HG03097 (cell line): Measurements from ENCODE around the gene SMIM14.
"Not testable (repeated sequence)": the region's sequence is repeated elsewhere in the genome, so short reads cannot be mapped to it uniquely, and the experiment has no call there.

ENCODE experiments used
- ATAC-seq: cut with Tn5 transposase; IDR thresholded peaks from one replicate; pipeline ENCODE4 v1.9.1; 2021; ENCODE audit not compliant: unreplicated experiment, low FRiP score

Gene SMIM14

DNA sequence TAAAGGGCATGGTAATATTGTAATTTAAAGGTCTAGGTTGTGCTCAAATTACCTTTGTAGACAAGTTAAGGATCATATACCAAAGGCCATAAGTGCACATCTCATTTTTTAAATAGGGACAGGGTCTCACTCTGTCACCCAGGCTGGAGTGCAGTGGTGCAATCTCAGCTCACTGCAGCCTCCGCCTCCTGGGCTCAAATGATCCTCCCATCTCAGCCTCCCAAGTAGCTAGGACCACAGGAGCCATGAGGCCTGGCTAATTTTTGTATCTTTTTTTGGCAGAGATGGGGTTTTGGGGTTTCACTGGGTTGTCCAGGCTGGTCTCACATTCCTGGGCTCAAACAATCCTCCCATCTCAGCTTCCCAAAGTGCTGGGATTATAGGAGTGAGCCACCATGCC, 124.4 kb downstream of the SMIM14 start:
- ATAC-seq, result not testable (repeated sequence)

DNA sequence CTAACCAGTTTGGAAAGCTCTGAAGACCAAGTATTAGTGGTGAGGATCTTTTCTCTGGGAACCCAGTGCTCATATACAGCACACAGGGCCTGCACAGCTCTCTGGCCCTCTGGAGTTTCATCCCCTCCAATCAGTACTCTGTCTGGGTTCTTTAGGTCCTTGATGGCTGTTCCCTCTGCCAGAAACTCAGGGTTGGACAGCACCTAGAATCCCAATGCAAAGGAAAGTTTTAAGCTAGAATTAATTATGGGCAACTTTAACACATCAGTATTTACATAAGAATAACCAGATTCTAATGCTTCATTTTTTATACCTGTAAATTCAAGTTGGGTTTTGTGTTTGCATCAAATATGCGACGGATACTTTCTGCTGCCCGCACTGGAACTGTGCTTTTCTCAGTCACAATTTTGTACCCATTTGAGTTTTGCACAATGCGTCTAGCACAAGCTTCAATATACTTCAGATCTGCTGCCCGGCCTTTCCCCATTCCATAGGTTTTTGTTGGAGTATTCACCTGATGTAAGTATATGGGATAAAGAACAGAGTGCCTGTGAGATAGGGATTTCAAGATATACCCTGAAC, 128.2 kb downstream of the SMIM14 start:
- ATAC-seq, result no peak

DNA sequence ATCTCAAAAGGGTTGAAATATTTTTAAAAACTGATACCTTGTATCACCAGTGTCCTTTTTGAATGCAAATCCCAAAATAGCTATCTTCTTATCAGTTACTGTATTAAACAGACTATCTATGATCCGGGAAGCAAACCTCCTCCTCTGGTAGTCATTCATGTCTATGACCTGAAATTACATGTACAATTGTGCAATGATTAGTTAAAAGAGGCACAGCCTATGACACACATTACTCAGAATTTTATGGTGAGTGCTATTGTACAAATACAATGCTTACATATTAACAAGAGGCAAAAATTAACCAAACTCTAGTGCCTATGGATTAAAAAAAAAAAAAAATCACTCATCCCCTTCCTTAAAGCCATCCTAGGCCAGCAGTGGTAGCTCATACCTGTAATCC, 133.1 kb downstream of the SMIM14 start:
- ATAC-seq, result no peak

DNA sequence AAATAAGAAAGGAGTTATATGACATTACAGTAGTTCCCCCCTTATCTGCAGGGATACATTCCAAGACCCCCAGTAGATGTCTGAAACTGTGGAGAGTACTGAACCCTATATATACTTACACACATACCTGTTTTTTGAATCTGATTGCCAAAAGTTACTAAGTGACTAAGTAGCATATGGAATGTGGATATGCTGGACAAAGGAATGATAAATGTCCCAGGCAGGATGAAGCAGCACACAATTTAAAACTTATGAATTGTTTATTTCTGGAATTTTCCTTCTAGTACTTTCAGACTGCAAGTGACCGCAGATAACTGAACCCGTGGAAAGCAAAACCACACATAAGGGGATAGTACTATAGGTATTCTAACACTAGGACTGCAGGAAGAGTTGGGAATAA, 134.1 kb downstream of the SMIM14 start:
- no peak for ATAC-seq

DNA sequence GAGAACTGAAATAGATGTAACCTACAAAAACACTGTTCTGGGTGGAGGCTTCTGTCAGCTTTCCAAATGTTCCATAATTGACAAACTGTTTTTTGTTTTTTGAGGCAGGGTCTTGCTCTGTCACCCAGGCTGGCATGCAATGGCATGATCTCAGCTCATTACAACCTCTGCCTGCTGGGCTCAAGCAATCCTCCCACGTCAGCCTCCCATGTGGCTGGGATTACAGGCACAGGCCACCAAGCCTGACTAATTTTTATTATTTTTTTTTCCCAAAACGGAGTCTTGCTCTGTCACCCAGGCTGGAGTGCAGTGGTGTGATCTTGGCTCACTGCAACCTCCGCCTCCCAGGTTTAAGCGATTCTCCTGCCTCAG, 136.0 kb downstream of the SMIM14 start:
- not testable (repeated sequence) for ATAC-seq

DNA sequence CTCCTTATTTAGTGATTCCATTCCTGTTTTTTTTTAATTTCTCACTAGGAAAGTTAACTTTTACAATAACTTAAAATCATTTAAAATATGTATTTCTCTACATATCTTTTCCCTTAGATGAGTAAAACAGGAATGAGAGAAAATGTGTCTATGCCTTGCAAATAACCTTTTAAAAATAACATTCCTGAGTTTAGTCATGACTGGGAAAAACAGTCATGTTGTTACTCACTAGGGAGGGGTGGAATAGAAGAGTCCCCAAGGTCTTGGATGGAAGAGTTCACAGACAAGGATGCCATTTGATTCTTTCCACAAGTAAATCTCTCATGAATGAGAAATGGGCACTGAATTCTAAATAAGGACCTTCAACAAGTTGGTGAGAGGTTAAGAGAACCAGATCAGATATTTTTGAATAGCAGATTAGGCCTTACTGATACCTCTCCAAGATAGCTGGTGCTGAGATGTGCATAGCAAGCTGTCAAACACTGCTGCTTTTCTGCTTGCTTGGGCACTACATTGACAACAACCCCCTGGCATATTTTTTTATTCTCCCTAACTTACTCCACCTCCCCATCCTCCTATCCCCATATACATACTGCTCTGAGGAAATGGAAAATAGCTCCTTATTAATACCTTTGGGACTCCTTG, 136.5 kb downstream of the SMIM14 start:
- no peak for ATAC-seq

DNA sequence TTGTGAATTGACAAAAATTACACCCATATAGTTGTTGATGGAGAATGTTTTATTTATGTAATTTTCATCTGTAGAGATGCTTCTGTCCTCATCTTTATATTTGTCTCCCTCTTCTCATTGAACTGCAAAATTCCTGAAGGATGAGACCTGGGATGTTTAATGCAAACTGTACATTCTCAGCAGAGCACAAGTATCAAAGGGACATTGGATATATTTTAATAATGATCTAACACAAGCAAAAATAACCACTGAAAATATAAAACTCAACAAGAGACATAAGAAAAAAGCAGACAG, 140.0 kb downstream of the SMIM14 start:
- ATAC-seq, result no peak

DNA sequence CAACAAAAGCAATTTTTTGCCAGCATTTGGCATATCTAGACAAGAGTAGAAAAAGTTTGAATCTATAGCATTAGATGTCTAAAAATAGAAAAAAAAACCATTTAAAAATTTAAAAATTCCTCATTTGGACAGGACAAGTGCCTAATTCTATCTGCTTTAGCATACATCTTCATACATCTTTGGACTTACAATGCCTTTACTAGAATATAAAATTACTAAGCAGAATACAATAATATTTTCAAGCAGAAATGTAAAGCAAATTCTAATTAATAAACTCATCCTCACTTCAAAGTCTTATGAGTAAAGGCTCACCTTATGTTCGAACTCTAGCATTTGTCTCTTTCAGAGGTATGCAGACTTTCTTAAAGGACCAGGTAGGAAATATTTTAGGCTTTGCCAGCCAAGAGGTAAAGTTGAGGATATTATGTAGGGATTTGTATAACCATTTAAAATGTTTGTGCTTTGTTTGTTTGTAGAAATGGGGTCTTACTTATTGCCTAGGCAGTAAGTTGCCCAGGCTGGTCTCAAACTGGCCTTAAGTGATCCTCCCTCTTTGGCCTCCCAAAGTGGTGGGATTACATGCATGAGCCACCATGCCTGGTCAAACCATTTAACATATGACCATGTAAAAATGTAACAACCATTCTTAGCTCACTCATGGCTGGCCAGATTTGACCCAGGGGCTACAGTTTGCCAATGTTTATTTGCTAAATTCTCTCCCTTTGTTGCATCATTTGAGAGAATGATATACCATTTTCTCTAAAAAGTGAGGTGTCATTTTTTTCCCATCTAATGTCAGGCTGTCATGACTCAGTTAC, 140.5 kb downstream of the SMIM14 start:
- no peak for ATAC-seq
